OCI-LY3 (cell line): ENCODE results near the gene RTF2.

Experiments used
- CTCF ChIP-seq: fragments of 200-600, 300-600 bp; sonication (generic); IDR thresholded peaks from 2 replicates; pipeline ENCODE4 v1.5.1; 2014; ENCODE audit warnings: antibody characterized with exemption, low read length, low read depth
- EZH2phosphoT487 ChIP-seq: fragments of 200-600 bp; shearing (Covaris generic); IDR thresholded peaks from 2 replicates; pipeline ENCODE4 v1.6.1; 2018; ENCODE audit warnings: antibody characterized with exemption, mixed run types, low read depth

- TF ChIP-seq CTCF (no peak), EZH2phosphoT487 (no peak)
Measured at GRCh38 chr20:56461576-56461975, 6.9 kb upstream of the RTF2 start.
